NK-92 (cell line): Measurements from ENCODE around the gene C20orf173.
A peak's percentile ranks its signal among the peaks of the same experiment; 100 is the strongest.
"Not testable (repeated sequence)": the region's sequence is repeated elsewhere in the genome, so short reads cannot be mapped to it uniquely, and the experiment has no call there.

ENCODE experiments used
- DNase-seq: peaks from one replicate; lab custom pipeline; 2025; ENCODE audit not compliant: unreplicated experiment; lab: John Stamatoyannopoulos, UW

Gene C20orf173

DNA sequence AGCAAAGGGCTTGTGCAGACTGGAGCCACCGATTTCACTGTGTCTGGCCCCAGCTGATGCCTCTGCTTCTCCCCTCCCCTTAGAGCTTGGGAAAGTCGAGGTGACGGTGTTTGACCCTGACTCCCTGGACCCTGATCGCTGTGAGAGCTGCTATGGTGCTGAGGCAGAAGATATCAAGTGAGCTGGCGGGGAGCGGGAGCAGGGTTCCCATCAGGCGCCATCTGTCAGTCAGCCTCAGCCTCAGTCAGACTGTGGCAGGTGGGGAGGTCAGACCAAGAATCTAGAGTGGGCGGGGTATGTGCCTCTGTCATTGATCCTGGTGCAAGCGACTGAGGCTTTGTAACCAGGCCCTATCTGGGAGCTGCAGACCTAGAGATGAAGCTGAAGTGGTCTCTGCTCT, 17.9 kb upstream of the C20orf173 start:
- DNase-seq = no peak

- DNase-seq = no peak
Measured at GRCh38 chr20:35546127-35546526, 16.7 kb upstream of the C20orf173 start.

DNA sequence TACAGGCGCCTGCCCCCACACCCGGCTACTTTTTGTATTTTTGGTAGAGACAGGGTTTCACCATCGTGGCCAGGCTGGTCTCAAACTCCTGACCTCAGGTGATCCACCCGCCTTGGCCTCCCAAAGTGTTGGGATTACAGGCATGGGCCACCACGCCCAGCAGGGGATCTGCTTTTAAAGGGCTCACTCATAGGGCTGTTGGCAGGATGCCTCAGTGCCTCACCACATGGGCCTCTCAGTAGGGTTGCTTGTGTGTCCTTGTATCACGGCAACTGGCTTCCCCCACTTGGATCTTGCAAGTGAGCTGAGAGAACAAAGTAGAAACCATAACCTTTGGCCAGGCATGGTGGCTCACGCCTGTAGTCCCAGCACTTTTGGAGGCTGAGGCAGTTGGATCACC, 15.5 kb upstream of the C20orf173 start:
- not testable (repeated sequence) for DNase-seq

DNA sequence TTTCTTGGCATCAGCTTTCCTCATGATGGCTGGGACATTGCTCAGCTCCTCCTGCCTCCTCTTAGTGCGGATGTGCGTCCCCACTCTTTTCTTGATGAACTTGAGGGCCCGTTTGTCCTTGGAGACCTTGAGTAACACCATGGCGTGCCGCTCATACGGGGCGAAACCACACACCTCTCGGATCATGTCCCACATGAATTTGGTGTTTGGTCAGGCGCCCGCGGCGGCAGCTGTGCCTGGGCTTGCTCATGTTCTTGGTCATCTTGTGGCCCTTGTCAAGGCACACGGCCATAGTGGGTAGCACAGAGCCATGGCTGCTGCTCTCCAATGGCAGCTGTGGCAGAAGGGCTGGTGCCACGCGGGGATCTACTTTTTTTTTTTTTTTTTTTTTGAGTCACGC, 15.0 kb upstream of the C20orf173 start:
- no peak for DNase-seq

DNA sequence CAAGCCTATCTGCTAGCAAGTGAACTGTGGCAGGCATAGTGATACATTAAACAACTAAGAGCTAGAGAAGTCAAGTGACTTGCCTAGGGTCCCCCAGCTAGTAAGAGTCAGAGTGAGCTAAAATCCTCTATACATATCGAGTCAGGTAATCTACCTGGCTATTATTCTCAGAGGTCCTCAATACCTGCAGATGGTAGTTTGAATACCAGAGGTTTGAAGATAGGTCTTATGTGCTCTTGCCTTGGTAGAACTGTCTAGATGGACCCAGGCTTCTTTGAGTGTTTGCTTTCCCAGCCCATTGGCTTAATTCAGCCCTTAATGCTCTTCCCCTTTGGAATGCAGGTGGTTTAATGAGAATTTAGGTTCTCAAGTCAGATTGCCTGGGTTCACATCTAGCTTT, 13.5 kb upstream of the C20orf173 start:
- no peak for DNase-seq

DNA sequence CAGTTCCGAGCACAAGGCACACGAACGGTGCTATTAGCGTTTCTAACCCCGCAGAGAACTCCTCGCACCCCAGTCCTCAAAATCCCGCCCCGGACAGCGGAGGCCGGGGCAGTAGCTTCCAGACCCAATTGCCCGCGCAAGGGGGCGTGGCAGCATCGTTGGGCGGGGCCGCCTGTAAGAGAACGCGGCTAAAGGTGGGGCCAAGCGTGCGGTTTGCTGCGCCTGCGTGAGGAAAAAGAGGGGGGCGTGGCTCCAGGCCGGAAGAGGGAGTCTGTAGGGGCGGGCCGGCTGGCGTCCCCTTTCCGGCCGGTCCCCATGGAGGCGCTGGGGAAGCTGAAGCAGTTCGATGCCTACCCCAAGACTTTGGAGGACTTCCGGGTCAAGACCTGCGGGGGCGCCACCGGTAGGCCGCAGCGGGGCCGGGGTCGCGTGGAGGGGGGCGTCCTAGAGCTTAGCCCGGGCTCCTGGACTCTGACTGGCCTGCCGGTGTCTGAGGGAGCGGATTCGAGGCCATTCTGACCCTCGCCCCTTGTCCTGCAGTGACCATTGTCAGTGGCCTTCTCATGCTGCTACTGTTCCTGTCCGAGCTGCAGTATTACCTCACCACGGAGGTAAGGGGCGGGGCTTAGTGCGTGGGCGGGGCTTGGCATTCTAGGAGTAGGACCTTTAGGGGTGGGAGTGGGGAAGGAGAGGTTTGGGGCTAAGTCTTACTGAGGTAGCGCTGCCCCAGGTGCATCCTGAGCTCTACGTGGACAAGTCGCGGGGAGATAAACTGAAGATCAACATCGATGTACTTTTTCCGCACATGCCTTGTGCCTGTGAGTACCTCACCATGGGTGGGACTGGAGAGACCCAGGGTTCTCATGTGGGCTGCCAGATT, 12.6 kb upstream of the C20orf173 start, which contains the start of gene ERGIC3:
Gene ERGIC3, plus strand, starts transcription at position 296 of the 880 bp plus-strand sequence. Its CDS starts 20 bp downstream, at position 316.
- peak; percentile 70 for DNase-seq

GRCh38 chr20:35541118-35541782, 11.8 kb upstream of the C20orf173 start:
- DNase-seq = no peak

DNA sequence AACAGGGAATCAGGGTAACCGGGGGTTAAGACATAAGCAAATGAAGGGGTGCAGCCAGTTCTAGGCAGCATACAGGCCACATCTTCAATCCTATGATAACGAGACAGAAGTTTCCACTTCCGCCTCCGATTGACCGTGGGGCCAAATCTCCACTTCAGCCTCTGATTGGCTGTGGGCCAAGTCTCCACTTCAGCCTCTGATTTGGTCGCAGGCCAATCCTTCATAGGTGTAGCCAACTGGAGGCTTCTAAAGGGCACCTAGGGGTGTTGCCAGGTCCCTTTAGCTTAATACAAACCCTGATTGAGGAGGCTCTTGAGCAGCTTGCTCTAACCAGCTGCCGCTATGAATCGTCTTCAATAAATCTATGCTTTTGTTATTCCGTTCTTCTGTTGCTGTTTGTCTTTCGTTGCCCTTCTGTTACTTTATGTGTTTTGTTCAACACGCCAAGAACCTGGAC, 10.3 kb upstream of the C20orf173 start:
- DNase-seq = no peak

DNA sequence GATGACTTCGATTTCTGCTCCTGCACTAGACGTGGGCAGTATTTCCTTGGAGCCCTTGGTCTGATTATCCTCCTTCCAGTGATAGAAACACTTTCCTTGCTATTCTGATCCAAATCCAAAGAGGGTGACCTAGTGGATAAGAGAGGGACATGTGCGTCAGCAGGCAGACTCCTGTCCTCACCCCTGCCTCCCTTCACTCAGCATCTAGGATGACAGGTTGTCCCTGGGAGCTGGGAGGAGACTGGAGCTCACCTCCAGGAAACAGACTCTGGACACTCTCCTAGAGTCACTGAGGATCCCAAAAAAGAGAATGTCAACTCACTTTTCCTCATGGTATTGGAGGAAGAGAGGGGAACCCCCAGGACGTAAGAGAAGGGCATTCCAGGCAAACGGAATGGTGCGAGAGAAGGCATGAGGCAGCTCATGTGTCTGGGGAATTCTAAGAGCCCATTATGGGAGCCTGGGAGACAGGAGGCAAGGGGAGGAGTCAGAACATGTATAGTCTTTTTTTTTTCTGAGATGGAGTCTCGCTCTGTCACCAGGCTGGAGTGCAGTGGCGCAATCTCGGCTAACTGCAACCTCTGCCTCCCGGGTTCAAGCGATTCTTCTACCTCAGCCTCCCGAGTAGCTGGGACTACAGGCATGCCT, 2.2 kb downstream of the C20orf173 start:
- DNase-seq = no peak

DNA sequence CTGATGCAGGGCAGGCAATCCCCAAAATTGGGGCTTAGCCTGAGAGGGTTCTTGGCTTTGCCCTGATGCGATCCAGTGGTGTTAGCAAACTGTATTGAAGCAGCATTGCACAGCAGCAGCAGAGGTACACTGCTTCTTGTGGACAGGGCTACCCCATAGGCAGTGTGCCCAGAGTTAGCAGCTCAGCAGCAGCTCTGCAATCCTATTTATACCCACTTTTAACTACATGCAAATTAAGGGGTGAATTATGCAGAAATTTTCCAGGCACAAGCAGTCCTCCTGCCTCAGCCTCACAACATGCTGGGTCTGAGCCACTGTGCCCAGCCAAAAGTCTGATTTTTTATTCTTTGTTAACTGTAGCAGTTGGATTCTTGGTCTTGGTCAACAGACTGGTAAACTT, 3.8 kb downstream of the C20orf173 start:
- DNase-seq = no peak

- no peak for DNase-seq
Measured at GRCh38 chr20:35523298-35523888, 6.1 kb downstream of the C20orf173 start.

GRCh38 chr20:35518955-35519354, 10.5 kb downstream of the C20orf173 start:
- no peak for DNase-seq

- DNase-seq = not testable (repeated sequence)
Measured at GRCh38 chr20:35517767-35518166, 11.7 kb downstream of the C20orf173 start.

DNA sequence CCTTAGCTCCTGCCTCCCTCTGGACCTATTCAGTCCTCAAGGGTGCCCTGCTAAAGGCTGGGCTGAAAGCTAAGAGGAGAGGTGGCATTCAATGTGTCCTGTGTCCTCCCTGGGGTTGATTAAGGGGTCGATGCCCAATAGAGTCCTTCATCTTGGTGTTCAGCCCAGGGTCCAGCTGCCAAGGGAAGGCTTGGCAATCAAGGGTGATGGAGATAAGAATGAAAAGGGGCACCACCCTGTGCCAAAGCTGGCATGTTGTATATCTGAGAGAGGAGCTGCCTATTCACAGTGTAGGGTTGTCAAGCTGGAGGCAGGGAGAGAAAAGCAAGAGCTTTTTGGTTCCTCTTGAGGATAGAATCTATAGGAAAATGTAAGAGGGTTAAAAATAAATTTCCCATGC, 12.3 kb downstream of the C20orf173 start:
- DNase-seq = no peak

GRCh38 chr20:35515949-35516645, 13.4 kb downstream of the C20orf173 start:
- DNase-seq = no peak

GRCh38 chr20:35515341-35515740, 14.1 kb downstream of the C20orf173 start:
- DNase-seq = no peak

- DNase-seq = no peak
Measured at GRCh38 chr20:35514371-35514932, 15.0 kb downstream of the C20orf173 start.

- DNase-seq = no peak
Measured at GRCh38 chr20:35511814-35512420, 17.5 kb downstream of the C20orf173 start.

DNA sequence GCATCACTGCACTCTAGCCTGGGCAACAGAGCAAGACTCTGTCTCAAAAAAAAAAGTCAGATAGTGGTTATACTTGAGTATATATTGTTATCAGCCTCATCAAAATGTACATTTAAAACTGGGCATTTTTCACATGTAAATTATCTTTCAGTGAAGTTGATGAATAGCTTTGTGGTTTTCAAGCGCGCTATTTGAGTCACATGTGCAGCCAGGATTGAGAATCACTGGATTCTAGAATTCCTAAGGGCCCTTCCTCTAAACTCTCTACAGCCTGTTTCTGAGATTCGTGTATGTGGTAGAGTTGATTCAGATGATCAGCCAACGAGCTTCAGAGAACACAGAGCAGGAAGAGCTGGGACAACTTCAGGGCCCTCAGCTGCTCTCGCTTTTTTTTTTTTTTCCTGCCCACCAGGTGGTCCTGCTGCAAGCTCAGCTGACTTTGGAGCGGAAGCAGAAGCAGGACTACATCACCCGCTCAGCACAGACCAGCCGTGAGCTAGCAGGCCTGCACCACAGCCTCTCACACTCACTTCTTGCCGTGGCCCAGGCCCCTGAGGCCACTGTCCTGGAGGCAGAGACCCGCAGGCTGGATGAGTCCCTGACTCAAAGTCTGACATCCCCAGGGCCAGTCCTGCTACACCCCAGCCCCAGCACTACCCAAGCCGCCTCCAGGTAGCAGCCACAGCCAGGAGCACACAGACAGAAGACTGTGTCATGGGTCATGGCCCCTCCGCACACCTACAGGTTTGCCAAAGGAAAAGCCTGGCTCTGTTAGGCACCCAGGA, 18.3 kb downstream of the C20orf173 start:
- no peak for DNase-seq
